ENCODE measurements around the gene DNASE1.
"Not testable (repeated sequence)": the region's sequence is repeated elsewhere in the genome, so short reads cannot be mapped to it uniquely, and the experiment has no call there.

DNA sequence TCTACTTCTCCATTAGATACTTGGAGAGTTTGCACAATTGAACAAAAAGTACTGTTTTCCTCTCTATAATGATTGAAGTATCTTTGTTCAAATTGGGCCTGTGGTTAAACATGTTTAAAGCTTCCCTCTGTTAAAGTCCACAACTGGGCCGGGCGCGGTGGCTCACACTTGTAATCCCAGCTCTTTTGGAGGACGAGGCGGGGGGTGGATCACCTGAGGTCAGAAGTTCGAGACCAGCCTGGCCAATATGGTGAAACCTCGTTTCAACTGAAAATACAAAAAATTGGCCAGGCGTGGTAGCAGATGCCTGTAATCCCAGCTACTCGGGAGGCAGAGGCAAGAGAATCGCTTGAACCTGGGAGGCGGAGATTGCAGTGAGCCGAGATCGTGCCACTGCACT lies 45.5 kb upstream of the DNASE1 start:
- not testable (repeated sequence) for TF ChIP-seq SMC3 (IDR thresholded peaks at IDR 0.05); CTCF (IDR thresholded peaks at IDR 0.05); ELK1 (IDR thresholded peaks at IDR 0.05; ENCODE audit: low read depth, low read length); MAFK (IDR thresholded peaks at IDR 0.05; ENCODE audit: partially characterized antibody); POLR2A (IDR thresholded peaks at IDR 0.05; ENCODE audit: low read length); CBX8 (IDR thresholded peaks at IDR 0.05); RAD21 (conservative IDR thresholded peaks at IDR 0.05 in 1 of 2, IDR thresholded peaks at IDR 0.05 in 1 of 2)
- TF ChIP-seq, protein P1, sequence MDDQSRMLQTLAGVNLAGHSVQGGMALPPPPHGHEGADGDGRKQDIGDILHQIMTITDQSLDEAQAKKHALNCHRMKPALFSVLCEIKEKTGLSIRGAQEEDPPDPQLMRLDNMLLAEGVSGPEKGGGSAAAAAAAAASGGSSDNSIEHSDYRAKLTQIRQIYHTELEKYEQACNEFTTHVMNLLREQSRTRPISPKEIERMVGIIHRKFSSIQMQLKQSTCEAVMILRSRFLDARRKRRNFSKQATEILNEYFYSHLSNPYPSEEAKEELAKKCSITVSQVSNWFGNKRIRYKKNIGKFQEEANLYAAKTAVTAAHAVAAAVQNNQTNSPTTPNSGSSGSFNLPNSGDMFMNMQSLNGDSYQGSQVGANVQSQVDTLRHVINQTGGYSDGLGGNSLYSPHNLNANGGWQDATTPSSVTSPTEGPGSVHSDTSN (IDR thresholded peaks at IDR 0.05): not testable (repeated sequence)
